HCT116 (cell line): ENCODE data around the gene ZBTB42. TPM values are rescaled to one million over a fixed set of nuclear protein-coding genes. Genes with fewer than 3 reads are reported as not detected.

Experiments
- ATAC-seq: fragments of 200-7000 bp; cut with Tn5 transposase; 2 replicates; pipeline ENCODE4 v1.9.1; 2020; ENCODE audit warnings: mild to moderate bottlenecking, moderate library complexity
- BruUV-seq: library from RNA; stranded (reverse); fragments of 400-500 nt; replicated peaks from 2 replicates; lab custom pipeline; 2021; lab: Mats Ljungman, UMichigan
- CTCF ChIA-PET: fragments of 300-600 bp; sonication (Branson Sonifier 250); formaldehyde crosslinking; loops from one replicate; lab custom pipeline; 2021; ENCODE audit warnings: antibody characterized with exemption; lab: Charles Lee
- POLR2A ChIA-PET: fragments of 300-600, 350-600 bp; sonication (Branson Sonifier 250); formaldehyde crosslinking; loops from one replicate; lab custom pipeline; 2021; ENCODE audit warnings: antibody characterized with exemption; lab: Charles Lee
- RAD21 ChIA-PET, 2 experiments: fragments of 300-600 bp; sonication (Branson Sonifier 250); formaldehyde crosslinking; loops; one replicate each; lab custom pipeline; 2023; ENCODE audit warnings: low total read pairs in 2 of 2; ENCODE audit not compliant: uncharacterized antibody in 2 of 2, unreplicated experiment in 2 of 2, low non-redundant PET in 1 of 2; lab: Charles Lee
- DNase-seq: peaks from one replicate; pipeline ENCODE4 v3.0.0-alpha.2; 2010; ENCODE audit warnings: low read depth, low spot score
- H2AFZ ChIP-seq: fragments of 200-600 bp; shearing (Covaris generic), sonication (generic); 2 replicates; pipeline ENCODE4 v1.6.1; 2017; ENCODE audit warnings: low read depth, mixed run types, mixed read lengths, antibody characterized with exemption, low read length; ENCODE audit not compliant: poor library complexity, severe bottlenecking
- H3K27ac ChIP-seq: 2 replicates; pipeline ENCODE4 v1.5.1; 2012; ENCODE audit warnings: low read depth, low read length
- H3K27me3 ChIP-seq: fragments of 200-600 bp; sonication (generic); 2 replicates; pipeline ENCODE4 v1.6.1; 2016; ENCODE audit warnings: mixed run types, low read length, mixed read lengths; ENCODE audit not compliant: insufficient read depth
- H3K36me3 ChIP-seq, 2 experiments: fragments of 200-500 bp in 1 of 2; fragments of 200-600 bp in 1 of 2; sonication (Bioruptor generic) in 1 of 2; sonication (generic) in 1 of 2; 2 replicates each; pipeline versions ENCODE4 v1.5.1 to v1.6.1; 2014 to 2016; ENCODE audit warnings: low read length in 2 of 2, inconsistent platforms in 1 of 2, mixed read lengths in 1 of 2, mixed run types in 1 of 2; ENCODE audit not compliant: insufficient read depth in 2 of 2, control insufficient read depth in 1 of 2
- H3K4me1 ChIP-seq, 2 experiments: fragments of 200-600 bp in 1 of 2; sonication (generic) in 1 of 2; 2 replicates each; pipeline versions ENCODE4 v1.5.1 to v1.6.1; 2012 to 2017; ENCODE audit warnings: low read length in 2 of 2, inconsistent platforms in 1 of 2, mild to moderate bottlenecking in 1 of 2, mixed read lengths in 1 of 2, mixed run types in 1 of 2, moderate library complexity in 1 of 2; ENCODE audit not compliant: insufficient read depth in 2 of 2, control insufficient read depth in 1 of 2
- H3K4me2 ChIP-seq: fragments of 200-600 bp; sonication (generic); 2 replicates; pipeline ENCODE4 v1.6.1; 2017; ENCODE audit warnings: mixed run types, low read length, mixed read lengths
- H3K4me3 ChIP-seq, 2 experiments: fragments of 200-600 bp in 1 of 2; sonication (generic) in 1 of 2; replicated peaks in 1 of 2; 2 replicates each; pipeline ENCODE4 v1.5.1; 2011 to 2016; ENCODE audit warnings: low read length in 2 of 2, control low read depth in 1 of 2, low read depth in 1 of 2, mild to moderate bottlenecking in 1 of 2, mixed read lengths in 1 of 2, mixed run types in 1 of 2
- H3K79me2 ChIP-seq: fragments of 200-600 bp; sonication (generic); 2 replicates; pipeline ENCODE4 v1.6.1; 2017; ENCODE audit warnings: mild to moderate bottlenecking, mixed run types, low read length, moderate library complexity, mixed read lengths; ENCODE audit not compliant: insufficient read depth
- H3K9ac ChIP-seq: fragments of 200-600 bp; sonication (generic); 2 replicates; pipeline ENCODE4 v1.6.1; 2016; ENCODE audit warnings: low read length, mixed read lengths
- H3K9me2 ChIP-seq: fragments of 200-600 bp; sonication (generic), shearing (Covaris generic); 2 replicates; pipeline ENCODE4 v1.6.1; 2017; ENCODE audit warnings: mixed run types, mild to moderate bottlenecking, moderate library complexity; ENCODE audit not compliant: insufficient read depth
- H3K9me3 ChIP-seq, 2 experiments: fragments of 200-500 bp in 1 of 2; fragments of 200-600 bp in 1 of 2; sonication (Bioruptor generic) in 1 of 2; sonication (generic) in 1 of 2; 2 replicates each; pipeline ENCODE4 v1.6.1; 2014 to 2017; ENCODE audit warnings: low read length in 2 of 2, mixed read lengths in 2 of 2, inconsistent platforms in 1 of 2, low read depth in 1 of 2, mild to moderate bottlenecking in 1 of 2, mixed run types in 1 of 2, moderate library complexity in 1 of 2; ENCODE audit not compliant: control insufficient read depth in 1 of 2, insufficient read depth in 1 of 2
- H4K20me1 ChIP-seq: fragments of 200-600 bp; sonication (generic), shearing (Covaris generic); 2 replicates; pipeline ENCODE4 v1.6.1; 2017; ENCODE audit warnings: mixed run types, mild to moderate bottlenecking, moderate library complexity; ENCODE audit not compliant: insufficient read depth
- CEBPB ChIP-seq: IDR thresholded peaks from 2 replicates; pipeline ENCODE4 v1.6.1; 2012; ENCODE audit warnings: low read depth
- CTCF ChIP-seq, 3 experiments: fragments of 200-600 bp in 1 of 3; sonication (generic) in 1 of 3; IDR thresholded peaks in 2 of 3; conservative IDR thresholded peaks in 1 of 3; 2 replicates each; pipeline ENCODE4 v1.5.1; 2012 to 2017; ENCODE audit warnings: low read depth in 2 of 3, low read length in 2 of 3, antibody characterized with exemption in 1 of 3, borderline replicate concordance in 1 of 3, control low read depth in 1 of 3, mild to moderate bottlenecking in 1 of 3, mixed read lengths in 1 of 3, mixed run types in 1 of 3, moderate library complexity in 1 of 3; ENCODE audit not compliant: insufficient read depth in 1 of 3
- EGR1 ChIP-seq: IDR thresholded peaks from 2 replicates; pipeline ENCODE4 v1.6.1; 2012; ENCODE audit warnings: low read depth
- EZH2 ChIP-seq: fragments of 200-600 bp; sonication (generic); IDR thresholded peaks from 2 replicates; pipeline ENCODE4 v1.6.1; 2017; ENCODE audit warnings: antibody characterized with exemption, mixed run types
- EZH2phosphoT487 ChIP-seq: fragments of 200-600 bp; IDR thresholded peaks from 2 replicates; pipeline ENCODE4 v1.6.1; 2018; ENCODE audit warnings: antibody characterized with exemption, borderline replicate concordance
- intact Hi-C: fragments of 100-400 bp; cut with micrococcal nuclease; formaldehyde crosslinking; loops from 2 replicates; pipeline ENCODE4 v1.10.0; 2022
- total RNA-seq: library from RNA; stranded (reverse); gene quantifications from one replicate; pipeline ENCODE4 v1.2.1, GENCODE V29; 2021; ENCODE audit not compliant: unreplicated experiment
- TF ChIP-seq, protein P1 (sequence below): IDR thresholded peaks from 2 replicates; pipeline ENCODE4 v1.6.1; 2012

The ZBTB42 gene
- total RNA-seq, 1 experiment from 2014 or later, result 4.4 TPM

- intact Hi-C loops, result no loop called here
- Histone ChIP-seq H3K79me2 (peaks cover 78% of the 10 kb centered on the region), H3K9me3 (no peaks in the 10 kb centered on the region), H4K20me1 (no peaks in the 10 kb centered on the region), H3K36me3 (peaks cover 8 to 12% of the 10 kb centered on the region in 2 experiments), H3K27me3 (no peaks in the 10 kb centered on the region), H3K9ac (no peak overlapping the region), H3K4me3 (no peak overlapping the region), H3K27ac (no peak overlapping the region), H3K9me2 (no peaks in the 10 kb centered on the region), H3K4me2 (no peak overlapping the region), H3K4me1 (peaks cover 10 to 15% of the 10 kb centered on the region in 2 experiments), H2AFZ (no peak overlapping the region)
- DNase-seq (no peak), ATAC-seq (no peak)
- ChIA-PET RAD21 (no interaction called here), CTCF (no interaction called here), POLR2A (no interaction called here)
- TF ChIP-seq EGR1 (no peak), CEBPB (no peak), CTCF (IDR thresholded peaks at IDR 0.05 in 2 of 3, conservative IDR thresholded peaks at IDR 0.05 in 1 of 3; ENCODE audit: borderline replicate concordance in 1 of 3, insufficient read depth in 1 of 3, low read depth in 2 of 3, low read length in 2 of 3) (no peak), EZH2phosphoT487 (no peak), EZH2 (no peak)
- TF ChIP-seq, protein P1, sequence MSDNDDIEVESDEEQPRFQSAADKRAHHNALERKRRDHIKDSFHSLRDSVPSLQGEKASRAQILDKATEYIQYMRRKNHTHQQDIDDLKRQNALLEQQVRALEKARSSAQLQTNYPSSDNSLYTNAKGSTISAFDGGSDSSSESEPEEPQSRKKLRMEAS, result no peak
- BruUV-seq, result no TSS peak
These were observed 11.8 kb upstream of the ZBTB42 start for GRCh38 chr14:104788873-104789663.
